GM19324 (cell line): ENCODE data around the gene GRIP1.

Source experiments
- ATAC-seq: cut with Tn5 transposase; IDR thresholded peaks from one replicate; pipeline ENCODE4 v1.9.1; 2021; ENCODE audit warnings: mild to moderate bottlenecking, moderate library complexity; ENCODE audit not compliant: unreplicated experiment, low FRiP score

GRIP1 gene, protein sequence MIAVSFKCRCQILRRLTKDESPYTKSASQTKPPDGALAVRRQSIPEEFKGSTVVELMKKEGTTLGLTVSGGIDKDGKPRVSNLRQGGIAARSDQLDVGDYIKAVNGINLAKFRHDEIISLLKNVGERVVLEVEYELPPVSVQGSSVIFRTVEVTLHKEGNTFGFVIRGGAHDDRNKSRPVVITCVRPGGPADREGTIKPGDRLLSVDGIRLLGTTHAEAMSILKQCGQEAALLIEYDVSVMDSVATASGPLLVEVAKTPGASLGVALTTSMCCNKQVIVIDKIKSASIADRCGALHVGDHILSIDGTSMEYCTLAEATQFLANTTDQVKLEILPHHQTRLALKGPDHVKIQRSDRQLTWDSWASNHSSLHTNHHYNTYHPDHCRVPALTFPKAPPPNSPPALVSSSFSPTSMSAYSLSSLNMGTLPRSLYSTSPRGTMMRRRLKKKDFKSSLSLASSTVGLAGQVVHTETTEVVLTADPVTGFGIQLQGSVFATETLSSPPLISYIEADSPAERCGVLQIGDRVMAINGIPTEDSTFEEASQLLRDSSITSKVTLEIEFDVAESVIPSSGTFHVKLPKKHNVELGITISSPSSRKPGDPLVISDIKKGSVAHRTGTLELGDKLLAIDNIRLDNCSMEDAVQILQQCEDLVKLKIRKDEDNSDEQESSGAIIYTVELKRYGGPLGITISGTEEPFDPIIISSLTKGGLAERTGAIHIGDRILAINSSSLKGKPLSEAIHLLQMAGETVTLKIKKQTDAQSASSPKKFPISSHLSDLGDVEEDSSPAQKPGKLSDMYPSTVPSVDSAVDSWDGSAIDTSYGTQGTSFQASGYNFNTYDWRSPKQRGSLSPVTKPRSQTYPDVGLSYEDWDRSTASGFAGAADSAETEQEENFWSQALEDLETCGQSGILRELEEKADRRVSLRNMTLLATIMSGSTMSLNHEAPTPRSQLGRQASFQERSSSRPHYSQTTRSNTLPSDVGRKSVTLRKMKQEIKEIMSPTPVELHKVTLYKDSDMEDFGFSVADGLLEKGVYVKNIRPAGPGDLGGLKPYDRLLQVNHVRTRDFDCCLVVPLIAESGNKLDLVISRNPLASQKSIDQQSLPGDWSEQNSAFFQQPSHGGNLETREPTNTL

GRCh38 chr12:66678338-66679275 is at the start of gene GRIP1:
Gene GRIP1 (minus strand): TSS chr12:66679076. CDS start chr12:66678904, 172 bp downstream.
- no peak for ATAC-seq

DNA sequence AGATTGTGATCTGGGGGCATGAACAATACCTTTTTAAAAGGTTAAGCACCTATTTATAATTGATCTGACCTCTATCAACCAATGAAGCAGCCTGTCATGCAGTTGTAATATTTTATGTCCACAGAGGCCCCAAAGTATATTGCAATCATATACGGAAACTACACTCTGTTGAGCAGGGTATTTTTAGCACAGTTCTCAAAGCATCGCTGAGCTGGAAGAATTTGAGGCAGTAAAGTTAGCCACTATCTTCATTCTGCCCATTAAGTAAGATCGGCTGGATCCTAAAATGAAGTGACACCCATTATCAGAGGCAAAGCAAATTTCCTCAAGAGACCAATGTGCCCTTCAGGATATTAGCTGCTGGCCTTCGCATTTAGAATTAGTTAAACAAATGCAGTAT is 47.7 kb upstream of the GRIP1 start:
- ATAC-seq = no peak

DNA sequence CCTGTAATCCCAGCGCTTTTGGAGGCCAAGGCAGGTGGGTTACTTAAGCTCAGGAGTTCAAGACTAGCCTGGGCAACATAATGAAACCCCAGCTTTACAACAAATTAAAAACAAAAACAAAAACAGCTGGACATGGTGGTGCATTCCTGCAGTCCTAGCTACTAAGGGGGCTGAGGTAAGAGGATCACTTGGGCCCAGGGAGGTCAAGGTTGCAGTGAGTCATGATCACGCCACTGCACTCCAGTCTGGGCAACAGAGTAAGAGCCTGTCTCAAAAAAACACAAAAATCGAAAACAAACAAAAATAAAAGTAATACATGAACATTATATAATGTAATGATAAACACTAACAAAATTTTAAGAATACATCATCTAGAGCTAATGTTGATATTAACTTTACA is 46.2 kb upstream of the GRIP1 start:
- no peak for ATAC-seq

- ATAC-seq = no peak
Observed at GRCh38 chr12:66724616-66725015, 45.7 kb upstream of the GRIP1 start.

GRCh38 chr12:66724026-66724425 is 45.1 kb upstream of the GRIP1 start:
- ATAC-seq = no peak

- no peak for ATAC-seq
Observed at GRCh38 chr12:66719862-66720261, 41.0 kb upstream of the GRIP1 start.

DNA sequence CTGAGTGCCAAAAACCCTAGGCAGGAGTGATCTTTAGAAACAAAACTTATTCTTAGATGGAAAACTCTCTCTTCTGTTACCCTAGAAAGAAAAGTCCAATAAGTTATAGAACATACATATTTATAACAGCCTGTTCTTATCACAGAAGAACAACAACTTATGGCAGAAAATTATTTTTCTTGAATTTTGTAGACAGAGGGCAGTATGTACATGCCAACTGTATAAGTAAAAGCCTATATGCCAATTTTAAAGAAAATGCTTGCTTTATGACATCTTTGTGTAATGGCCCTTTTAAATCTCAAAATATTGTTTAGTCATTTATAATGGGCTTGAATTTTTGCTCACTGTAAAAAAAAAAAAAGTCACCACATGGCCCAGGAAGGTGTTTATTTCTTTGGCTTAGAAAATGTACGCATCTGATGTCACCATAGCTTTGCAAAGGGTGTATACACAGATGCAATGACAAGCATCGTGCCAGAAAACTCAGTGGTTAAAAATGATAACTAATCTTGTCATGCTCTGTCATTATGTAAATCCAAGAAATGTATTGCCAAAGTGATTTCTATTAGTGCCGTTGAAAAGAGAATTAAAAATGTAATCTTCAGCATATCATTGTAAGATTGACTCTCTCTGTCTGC is 38.3 kb upstream of the GRIP1 start:
- no peak for ATAC-seq

DNA sequence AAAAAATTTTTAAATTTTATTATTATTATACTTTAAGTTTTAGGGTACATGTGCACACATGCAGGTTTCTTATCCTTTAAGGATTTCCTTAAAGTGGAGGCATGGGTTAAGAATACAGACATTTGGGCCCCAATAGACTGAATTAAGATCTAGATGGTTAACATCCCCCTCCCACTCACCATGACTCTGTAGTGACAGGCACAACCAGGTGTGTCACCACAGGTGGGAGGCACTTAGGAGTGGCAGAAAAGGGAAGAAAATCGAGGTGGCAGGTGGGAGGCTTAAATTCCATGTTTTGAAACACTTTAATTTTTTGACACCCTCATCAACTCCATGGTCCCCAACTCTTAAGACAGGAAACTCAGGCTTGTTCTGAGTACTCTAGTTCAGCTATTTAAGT is 37.6 kb upstream of the GRIP1 start:
- no peak for ATAC-seq

GRCh38 chr12:66714709-66715108 is 35.8 kb upstream of the GRIP1 start:
- no peak for ATAC-seq

DNA sequence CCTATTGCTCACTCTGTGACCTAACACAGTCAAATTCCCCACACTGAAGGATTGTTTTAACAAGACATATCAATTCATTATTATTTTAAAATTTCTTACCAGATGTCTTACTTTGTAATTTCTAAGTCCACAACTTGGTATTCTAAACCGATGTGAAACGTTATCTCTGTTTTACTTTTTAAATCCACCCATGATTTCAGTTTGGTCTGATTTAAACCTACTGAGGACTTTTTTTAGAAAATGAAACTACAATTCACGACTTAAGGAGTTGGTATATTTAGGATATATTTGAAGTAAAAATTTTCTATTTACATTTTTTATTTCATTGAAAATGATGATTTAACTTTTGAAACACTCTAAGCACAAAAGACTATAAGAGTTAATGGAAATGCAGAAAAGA is 35.1 kb upstream of the GRIP1 start:
- ATAC-seq = peak; percentile 54

- no peak for ATAC-seq
Observed at GRCh38 chr12:66709893-66710292, 31.0 kb upstream of the GRIP1 start.

DNA sequence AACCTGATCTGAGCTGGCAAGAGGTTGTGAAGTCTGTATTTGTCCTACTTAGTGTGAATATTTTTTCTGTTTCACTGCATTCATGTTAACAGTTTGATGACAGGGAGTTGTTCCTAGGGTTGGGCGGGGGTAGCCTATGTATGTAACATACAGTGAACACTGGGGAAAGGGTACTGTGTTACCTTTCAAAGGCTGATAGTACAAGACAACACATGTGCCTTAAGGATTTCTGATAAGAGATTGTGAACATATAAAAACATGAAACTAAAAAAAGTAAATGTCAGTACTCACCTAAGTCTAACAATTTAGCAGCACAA is 30.5 kb upstream of the GRIP1 start:
- ATAC-seq = no peak

DNA sequence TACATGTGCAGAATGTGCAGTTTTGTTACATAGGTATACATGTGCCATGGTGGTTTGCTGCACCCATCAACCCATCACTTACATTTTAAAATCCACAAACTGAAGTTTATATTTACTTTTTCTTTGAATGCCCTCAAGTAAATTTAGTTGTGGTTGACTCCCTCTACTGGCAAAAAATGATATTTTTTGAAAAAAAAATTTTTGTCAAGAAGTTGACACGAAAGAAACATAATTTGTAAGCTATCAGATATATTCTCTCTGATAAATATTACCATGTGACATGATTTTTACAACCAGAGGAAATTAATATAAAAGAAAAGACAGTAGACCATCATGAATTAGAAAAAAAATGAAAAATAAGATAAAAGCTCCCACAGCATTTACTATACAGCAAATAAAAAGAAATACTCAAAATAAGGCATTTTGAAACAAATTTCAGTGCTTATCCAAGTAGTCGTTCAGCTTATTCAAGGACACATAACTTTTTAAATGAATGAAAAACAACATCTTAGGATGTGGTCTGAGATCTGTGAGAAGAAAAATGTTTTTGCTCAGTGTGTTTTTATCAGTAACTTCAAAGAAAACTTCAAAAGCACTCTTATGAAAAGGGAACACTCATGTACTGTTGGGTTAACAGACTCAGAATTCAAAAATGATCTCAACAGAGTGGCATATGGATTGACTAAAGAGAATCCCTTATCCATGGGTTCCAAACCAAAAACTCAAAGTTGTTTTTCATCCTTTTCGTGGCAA is 30.0 kb upstream of the GRIP1 start:
- no peak for ATAC-seq

GRCh38 chr12:66707002-66707697 is 28.3 kb upstream of the GRIP1 start:
- ATAC-seq = no peak

DNA sequence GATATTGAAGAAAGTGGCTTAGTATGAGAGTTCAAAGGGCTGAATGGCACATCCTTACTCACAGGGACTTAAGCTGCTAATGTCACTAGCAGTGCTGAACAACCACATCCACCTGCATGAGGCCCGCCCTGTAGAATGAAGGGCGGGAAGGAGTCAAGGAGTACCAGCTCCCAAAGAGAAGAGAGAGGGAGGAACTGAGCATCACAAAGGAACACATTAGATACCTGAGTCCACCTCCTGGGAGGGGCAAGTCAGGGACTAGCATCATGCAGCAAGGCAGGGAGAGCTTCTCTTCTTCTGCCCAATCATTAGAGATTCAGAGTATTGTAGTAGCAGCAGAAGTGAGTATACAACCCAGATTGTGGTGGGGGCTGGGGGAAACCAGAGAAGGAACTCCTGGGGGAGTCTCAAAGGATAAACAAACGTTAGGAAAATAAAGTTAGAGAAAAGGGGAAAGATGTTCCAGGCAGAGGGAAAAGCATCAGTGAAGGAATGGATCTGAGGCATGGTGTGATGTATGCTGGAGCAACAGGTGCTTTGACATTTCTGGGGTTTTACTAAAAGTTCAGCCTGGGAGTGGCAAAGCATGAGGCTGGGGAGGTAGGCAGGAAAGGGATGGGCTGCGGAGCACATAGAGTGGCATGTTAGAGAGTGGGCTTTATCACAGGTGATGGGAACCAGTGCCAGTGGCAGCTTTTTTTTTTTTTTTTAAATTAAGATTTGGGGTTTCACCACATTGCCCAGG is 21.0 kb upstream of the GRIP1 start:
- no peak for ATAC-seq

GRCh38 chr12:66698558-66698957 is 19.7 kb upstream of the GRIP1 start:
- no peak for ATAC-seq

GRCh38 chr12:66697404-66697803 is 18.5 kb upstream of the GRIP1 start:
- ATAC-seq = no peak
